ENCODE measurements around the gene HOMEZ. TPM values are rescaled to one million over a fixed set of nuclear protein-coding genes. Genes with fewer than 3 reads are reported as not detected.

HOMEZ gene
- total RNA-seq, 4 donors from 2014 or later: 7.9 to 10.6 (median 9.5) TPM

GRCh38 chr14:23310546-23310945, 24.6 kb upstream of the HOMEZ start:
- no peak for TF ChIP-seq POLR2A (IDR thresholded peaks at IDR 0.05)
- no peak for TF ChIP-seq CTCF (IDR thresholded peaks at IDR 0.05)
- 83 to 100% methylated on average over 1 of the region's 1 CpG for WGBS, 2 donors
- no peak overlapping the region for H3K4me3 ChIP-seq
- H3K4me1 ChIP-seq: peaks cover 20 to 51% (median 29%) of the 10 kb centered on the region in 3 donors
- H3K27me3 ChIP-seq: no peaks in the 10 kb centered on the region
- peaks cover 4 to 69% (median 6%) of the 10 kb centered on the region in 3 donors for H3K36me3 ChIP-seq
- H3K27ac ChIP-seq: no peak overlapping the region
- H3K9me3 ChIP-seq: no peaks in the 10 kb centered on the region
- intact Hi-C loops (cut with DNase I): no loop called here
- DNase-seq: no peak

- peaks cover 20 to 54% (median 30%) of the 10 kb centered on the region in 3 donors for H3K4me1 ChIP-seq
- no peaks in the 10 kb centered on the region for H3K9me3 ChIP-seq
- TF ChIP-seq CTCF (IDR thresholded peaks at IDR 0.05) (no peak), POLR2A (IDR thresholded peaks at IDR 0.05) (no peak)
- DNase-seq: no peak
- H3K36me3 ChIP-seq: peaks cover 4 to 62% (median 6%) of the 10 kb centered on the region in 3 donors
- intact Hi-C loops (cut with DNase I): no loop called here
- H3K4me3 ChIP-seq: peak overlapping the region in 2 of 4 donors; percentile 74 to 81
- WGBS, 2 donors: 63 to 68% methylated on average over 14 of the region's 17 CpGs
- no peaks in the 10 kb centered on the region for H3K27me3 ChIP-seq
- H3K27ac ChIP-seq: peak overlapping the region in 3 of 4 donors; percentile 94 to 98 (median 95)
These were observed 23.0 kb upstream of the HOMEZ start for GRCh38 chr14:23308721-23309445.

- 50 to 70% methylated on average over 2 to 15 of the region's 22 CpGs for WGBS, 2 donors
- peak overlapping the region; percentile 67 to 81 (median 72) for H3K4me3 ChIP-seq
- H3K9me3 ChIP-seq: no peaks in the 10 kb centered on the region
- no peaks in the 10 kb centered on the region for H3K27me3 ChIP-seq
- H3K36me3 ChIP-seq: peaks cover 4 to 52% (median 6%) of the 10 kb centered on the region in 3 donors
- intact Hi-C loops (cut with DNase I): no loop called here
- no peak for TF ChIP-seq POLR2A (IDR thresholded peaks at IDR 0.05)
- peak overlapping the region; percentile 91 to 98 (median 94) for H3K27ac ChIP-seq
- no peak for DNase-seq
- H3K4me1 ChIP-seq: peaks cover 20 to 58% (median 33%) of the 10 kb centered on the region in 3 donors
These were observed 22.0 kb upstream of the HOMEZ start for GRCh38 chr14:23307687-23308644.

- intact Hi-C loops (cut with DNase I): no loop called here
- Histone ChIP-seq H3K9me3 (no peaks in the 10 kb centered on the region), H3K4me3 (peak overlapping the region; percentile 67 to 81 (median 72)), H3K27ac (peak overlapping the region; percentile 91 to 98 (median 94)), H3K36me3 (peaks cover 4 to 44% (median 6%) of the 10 kb centered on the region in 3 donors), H3K4me1 (peaks cover 20 to 66% (median 36%) of the 10 kb centered on the region in 3 donors), H3K27me3 (no peaks in the 10 kb centered on the region)
- no peak for TF ChIP-seq POLR2A (IDR thresholded peaks at IDR 0.05)
- no peak for TF ChIP-seq CTCF (IDR thresholded peaks at IDR 0.05)
- WGBS, 2 donors: 7 to 13% methylated on average over 5 of the region's 5 CpGs
- no peak for DNase-seq
These were observed 21.2 kb upstream of the HOMEZ start for GRCh38 chr14:23307146-23307530.

- WGBS, 2 donors: 1 to 4% methylated on average over 12 to 15 of the region's 24 CpGs
- TF ChIP-seq CTCF (IDR thresholded peaks at IDR 0.05) (peak in 1 of 6 experiments; percentile 13), POLR2A (IDR thresholded peaks at IDR 0.05) (peak in 3 of 4 donors; percentile 43 to 76 (median 47))
- H3K27me3 ChIP-seq: no peaks in the 10 kb centered on the region
- H3K36me3 ChIP-seq: peaks cover 4 to 39% (median 6%) of the 10 kb centered on the region in 3 donors
- peak within 1 kb of the TSS; percentile 67 to 81 (median 72) for H3K4me3 ChIP-seq
- no peak for DNase-seq
- no peaks in the 10 kb centered on the region for H3K9me3 ChIP-seq
- peaks cover 20 to 69% (median 36%) of the 10 kb centered on the region in 3 donors for H3K4me1 ChIP-seq
- H3K27ac ChIP-seq: peak within 1 kb of the TSS; percentile 91 to 98 (median 94)
- intact Hi-C loops (cut with DNase I): no loop called here
These were observed 20.6 kb upstream of the HOMEZ start, which contains the start of gene BCL2L2 for GRCh38 chr14:23306412-23307145. BCL2L2 (plus strand) TSS chr14:23306833; CDS start chr14:23307768, 935 bp downstream.
